Neural crest cell (in vitro differentiated cells): Measurements from ENCODE around the gene TFIP11. TPM values are rescaled to one million over a fixed set of nuclear protein-coding genes. Genes with fewer than 3 reads are reported as not detected.

Experiments used
- DNase-seq: peaks from one replicate; pipeline ENCODE4 v3.0.0; 2021; ENCODE audit warnings: low read depth, mixed read lengths, low spot score
- H3K27ac Mint-ChIP-seq: one replicate; pipeline ENCODE4 v1.8.0; 2021; ENCODE audit warnings: mild to moderate bottlenecking, mixed read lengths; ENCODE audit not compliant: unreplicated experiment
- H3K27me3 Mint-ChIP-seq: 2 replicates; pipeline ENCODE4 v1.8.0; 2021; ENCODE audit warnings: low read depth, mild to moderate bottlenecking, mixed read lengths
- H3K36me3 Mint-ChIP-seq: 2 replicates; pipeline ENCODE4 v1.8.0; 2021; ENCODE audit warnings: low read depth, mild to moderate bottlenecking, mixed read lengths
- H3K4me1 Mint-ChIP-seq: 2 replicates; pipeline ENCODE4 v1.8.0; 2021; ENCODE audit warnings: mixed read lengths
- H3K4me3 Mint-ChIP-seq: one replicate; pipeline ENCODE4 v1.8.0; 2021; ENCODE audit warnings: mild to moderate bottlenecking, mixed read lengths
- H3K9me3 Mint-ChIP-seq: 2 replicates; pipeline ENCODE4 v1.8.0; 2021; ENCODE audit warnings: mixed read lengths
- total RNA-seq: library from RNA; stranded (reverse); gene quantifications from 2 replicates; pipeline ENCODE4 v1.2.1, GENCODE V29; 2021
- TF ChIP-seq, protein P1 (sequence below): fragments of 200-600 bp; sonication (generic); conservative IDR thresholded peaks from 2 replicates; pipeline ENCODE4 v1.5.0; 2021; ENCODE audit warnings: antibody characterized with exemption, mild to moderate bottlenecking

The TFIP11 gene
- total RNA-seq, 1 donor from 2014 or later, result 33.6 TPM

DNA sequence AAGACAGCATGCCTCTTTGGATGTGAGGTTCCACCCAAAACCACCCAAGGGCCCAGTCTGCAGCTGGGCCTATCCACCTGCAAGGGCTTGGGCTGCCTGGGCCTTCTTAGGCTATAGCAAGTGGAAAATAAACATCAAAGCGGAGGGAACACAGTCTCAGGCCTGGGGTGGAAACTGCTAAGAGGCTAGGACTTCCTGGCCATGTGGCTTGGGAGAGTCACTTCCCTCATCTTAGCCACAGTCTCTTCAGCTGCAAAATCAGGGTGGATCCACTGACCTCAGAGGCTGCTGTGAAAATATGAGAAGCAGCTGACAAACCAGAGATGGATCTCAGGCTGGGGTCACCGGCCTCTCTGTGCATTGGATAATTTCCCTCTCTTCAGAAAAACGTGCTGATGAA, 30.6 kb upstream of the TFIP11 start:
- TF ChIP-seq, protein P1, sequence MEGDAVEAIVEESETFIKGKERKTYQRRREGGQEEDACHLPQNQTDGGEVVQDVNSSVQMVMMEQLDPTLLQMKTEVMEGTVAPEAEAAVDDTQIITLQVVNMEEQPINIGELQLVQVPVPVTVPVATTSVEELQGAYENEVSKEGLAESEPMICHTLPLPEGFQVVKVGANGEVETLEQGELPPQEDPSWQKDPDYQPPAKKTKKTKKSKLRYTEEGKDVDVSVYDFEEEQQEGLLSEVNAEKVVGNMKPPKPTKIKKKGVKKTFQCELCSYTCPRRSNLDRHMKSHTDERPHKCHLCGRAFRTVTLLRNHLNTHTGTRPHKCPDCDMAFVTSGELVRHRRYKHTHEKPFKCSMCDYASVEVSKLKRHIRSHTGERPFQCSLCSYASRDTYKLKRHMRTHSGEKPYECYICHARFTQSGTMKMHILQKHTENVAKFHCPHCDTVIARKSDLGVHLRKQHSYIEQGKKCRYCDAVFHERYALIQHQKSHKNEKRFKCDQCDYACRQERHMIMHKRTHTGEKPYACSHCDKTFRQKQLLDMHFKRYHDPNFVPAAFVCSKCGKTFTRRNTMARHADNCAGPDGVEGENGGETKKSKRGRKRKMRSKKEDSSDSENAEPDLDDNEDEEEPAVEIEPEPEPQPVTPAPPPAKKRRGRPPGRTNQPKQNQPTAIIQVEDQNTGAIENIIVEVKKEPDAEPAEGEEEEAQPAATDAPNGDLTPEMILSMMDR, result no peak
- Mint-ChIP-seq H3K27me3 (no peaks in the 10 kb centered on the region), H3K9me3 (no peaks in the 10 kb centered on the region), H3K4me3 (no peak overlapping the region), H3K4me1 (no peaks in the 10 kb centered on the region), H3K36me3 (no peaks in the 10 kb centered on the region), H3K27ac (peak overlapping the region; percentile 86)
- no peak for DNase-seq

DNA sequence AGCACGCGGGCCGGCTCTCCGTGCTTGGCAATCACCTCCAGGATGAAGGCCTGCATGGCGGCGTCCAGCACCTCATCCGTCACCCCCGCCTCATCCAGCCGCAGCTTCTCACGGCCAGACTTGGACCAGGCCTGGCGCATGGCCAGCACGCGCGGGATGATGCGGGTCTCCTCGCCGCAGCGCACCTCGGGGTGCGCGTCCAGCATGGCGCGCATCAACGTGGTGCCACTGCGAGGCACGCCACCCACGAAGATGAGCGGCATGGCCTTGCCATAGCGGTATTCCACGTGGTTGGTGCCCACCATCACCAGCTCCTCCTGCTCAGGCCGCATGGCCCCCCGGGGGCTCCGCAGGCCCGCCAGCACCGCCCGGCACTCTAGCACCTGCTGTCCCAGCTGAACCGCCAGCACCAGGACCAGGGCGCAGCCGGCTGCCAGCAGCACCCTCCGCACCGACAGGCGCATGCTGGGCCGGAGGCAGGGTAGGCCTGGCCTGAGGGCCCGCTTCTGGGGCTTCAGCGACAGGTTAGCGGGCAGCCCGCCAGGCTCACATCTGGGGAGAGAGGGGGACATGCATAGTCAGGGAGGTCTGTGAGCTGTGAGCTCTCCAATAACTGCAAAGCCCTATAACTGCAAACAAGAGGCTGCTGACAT, 29.0 kb upstream of the TFIP11 start:
- no peaks in the 10 kb centered on the region for H3K36me3 Mint-ChIP-seq
- no peak overlapping the region for H3K4me3 Mint-ChIP-seq
- no peaks in the 10 kb centered on the region for H3K9me3 Mint-ChIP-seq
- no peak overlapping the region for H3K27ac Mint-ChIP-seq
- H3K4me1 Mint-ChIP-seq, result no peaks in the 10 kb centered on the region
- no peak for DNase-seq
- TF ChIP-seq, protein P1, result no peak
- H3K27me3 Mint-ChIP-seq, result no peaks in the 10 kb centered on the region

DNA sequence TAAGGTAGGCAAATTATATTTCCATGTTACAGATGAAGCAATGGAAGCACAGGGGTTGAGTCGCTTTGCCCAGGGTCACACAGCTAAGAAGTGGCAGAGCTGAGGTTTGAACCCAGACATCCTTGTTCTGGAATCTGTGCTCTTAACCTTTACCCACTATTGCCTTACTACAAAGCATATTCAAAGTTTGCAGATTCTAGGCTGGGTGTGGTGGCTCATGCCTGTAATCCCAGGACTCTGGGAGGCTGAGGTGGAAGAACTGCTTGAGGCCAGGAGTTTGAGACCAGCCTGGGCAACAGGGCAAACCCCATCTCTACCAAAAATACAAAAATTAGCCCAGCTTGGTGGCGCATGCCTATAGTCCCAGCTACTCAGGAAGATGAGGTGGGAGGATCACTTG, 27.8 kb upstream of the TFIP11 start:
- H3K4me1 Mint-ChIP-seq, result no peaks in the 10 kb centered on the region
- H3K27me3 Mint-ChIP-seq, result no peaks in the 10 kb centered on the region
- no peak overlapping the region for H3K4me3 Mint-ChIP-seq
- no peak overlapping the region for H3K27ac Mint-ChIP-seq
- TF ChIP-seq, protein P1, result no peak
- DNase-seq, result no peak
- no peaks in the 10 kb centered on the region for H3K36me3 Mint-ChIP-seq
- H3K9me3 Mint-ChIP-seq, result no peaks in the 10 kb centered on the region

DNA sequence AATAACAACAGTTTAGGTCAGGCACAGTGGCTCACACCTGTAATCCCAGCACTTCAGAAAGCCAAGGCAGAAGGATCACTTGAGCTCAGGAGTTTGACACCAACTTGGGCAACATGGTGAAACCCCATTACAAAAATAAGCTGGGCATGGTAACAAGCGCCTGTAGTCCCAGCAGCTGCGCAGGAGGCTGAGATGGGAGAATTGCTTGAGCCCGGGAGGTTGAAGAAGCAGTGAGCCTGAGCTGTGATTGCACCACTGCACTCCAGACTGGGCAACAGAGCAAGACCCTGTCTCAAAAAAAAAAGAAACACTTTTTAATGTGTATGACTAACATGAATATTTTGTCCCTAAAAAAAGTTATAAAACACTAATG, 24.5 kb upstream of the TFIP11 start:
- Mint-ChIP-seq H3K27me3 (no peaks in the 10 kb centered on the region), H3K4me1 (no peaks in the 10 kb centered on the region), H3K36me3 (no peaks in the 10 kb centered on the region), H3K4me3 (no peak overlapping the region), H3K27ac (no peak overlapping the region), H3K9me3 (no peaks in the 10 kb centered on the region)
- DNase-seq, result no peak
- TF ChIP-seq, protein P1, result no peak

DNA sequence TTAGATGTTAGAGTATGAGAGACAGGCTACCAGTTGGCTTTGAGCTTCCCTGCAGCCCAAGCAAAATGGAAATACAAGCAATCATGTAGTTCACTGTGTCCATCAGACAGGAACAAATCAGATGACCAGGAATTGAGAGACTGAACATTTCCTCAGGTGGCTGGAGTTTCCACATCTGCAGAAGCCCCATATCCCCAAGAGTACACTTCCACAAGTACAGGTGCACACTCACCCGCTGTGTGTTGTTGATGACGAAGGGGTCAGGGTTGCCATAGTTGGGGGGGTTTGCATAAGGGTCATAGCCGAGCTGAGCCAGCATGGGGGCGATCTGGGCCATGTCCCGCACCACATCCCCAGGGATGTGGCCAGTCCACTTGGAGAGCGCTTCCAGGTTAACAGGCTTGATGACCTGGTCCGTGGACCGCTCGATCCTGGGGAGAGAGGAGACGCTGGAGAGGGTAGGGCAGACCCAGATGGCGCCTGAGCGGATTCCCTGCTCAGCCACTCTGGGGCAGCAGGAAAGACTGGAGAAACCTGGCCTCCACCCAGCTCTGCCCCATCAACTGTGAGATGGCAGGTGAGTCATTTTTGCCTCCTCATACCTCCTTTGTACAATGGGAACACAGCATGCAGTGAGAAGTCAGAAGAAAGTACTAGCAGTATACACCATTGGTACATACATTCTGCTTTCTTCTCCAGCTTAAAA, 23.9 kb upstream of the TFIP11 start:
- H3K4me1 Mint-ChIP-seq, result no peaks in the 10 kb centered on the region
- TF ChIP-seq, protein P1, result no peak
- H3K4me3 Mint-ChIP-seq, result no peak overlapping the region
- H3K27ac Mint-ChIP-seq, result no peak overlapping the region
- H3K27me3 Mint-ChIP-seq, result no peaks in the 10 kb centered on the region
- no peak for DNase-seq
- no peaks in the 10 kb centered on the region for H3K9me3 Mint-ChIP-seq
- no peaks in the 10 kb centered on the region for H3K36me3 Mint-ChIP-seq
